A204.1 (cell line): ENCODE results near the gene BPIFB6.

Experiments
- FAIRE-seq: peaks from 2 replicates; lab custom pipeline; 2012; peaks lifted over from hg19 to GRCh38; lab: Jason Lieb, UNC

BPIFB6 gene

DNA sequence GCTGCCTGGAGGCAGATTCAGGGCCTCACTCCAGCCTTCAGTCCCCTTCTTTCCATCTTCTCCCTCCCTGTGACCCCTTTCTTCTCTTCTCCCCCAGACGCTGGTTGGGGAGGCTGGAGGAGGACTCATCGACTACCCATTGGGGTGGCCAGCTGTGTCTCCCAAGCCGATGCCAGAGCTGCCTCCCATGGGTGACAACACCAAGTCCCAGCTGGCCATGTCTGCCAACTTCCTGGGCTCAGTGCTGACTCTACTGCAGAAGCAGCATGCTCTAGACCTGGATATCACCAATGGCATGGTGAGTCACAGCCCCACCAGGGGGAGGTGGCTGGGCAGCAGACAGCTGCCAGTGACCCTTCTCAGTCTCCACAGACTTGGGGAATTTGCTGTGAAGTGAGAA is 60.9 kb downstream of the BPIFB6 start:
- no peak for FAIRE-seq

GRCh38 chr20:33093074-33093473 is 61.6 kb downstream of the BPIFB6 start:
- no peak for FAIRE-seq

DNA sequence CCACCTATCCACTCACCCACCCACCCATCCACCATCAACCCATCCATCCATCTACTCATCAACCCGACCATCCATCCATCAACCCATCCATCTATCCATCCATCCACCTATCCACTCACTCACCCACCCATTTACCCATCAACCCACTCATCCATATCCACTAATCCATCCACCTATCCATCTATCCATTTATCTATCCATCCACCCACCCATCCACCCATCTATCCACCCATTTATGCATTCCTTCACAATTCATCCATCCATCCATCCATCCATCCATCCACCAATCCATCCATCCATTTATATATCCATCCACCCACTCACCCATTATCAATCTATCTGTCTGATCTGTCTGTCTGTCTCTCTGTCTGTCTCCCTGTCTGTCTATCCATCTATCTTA is 62.1 kb downstream of the BPIFB6 start:
- no peak for FAIRE-seq
